ENCODE results near the gene SLC6A19. TPM values are rescaled to one million over a fixed set of nuclear protein-coding genes. Genes with fewer than 3 reads are reported as not detected.

The SLC6A19 gene
- total and polyA plus RNA-seq, 9 of the 15 experiments (the other 6 are each of a cell fraction or from before 2014, with no cell fraction given) = 0.03 to 1.6 (median 0.59) TPM

GRCh38 chr5:1168796-1169195 lies 32.6 kb upstream of the SLC6A19 start (continued):
- TF ChIP-seq, protein P1, sequence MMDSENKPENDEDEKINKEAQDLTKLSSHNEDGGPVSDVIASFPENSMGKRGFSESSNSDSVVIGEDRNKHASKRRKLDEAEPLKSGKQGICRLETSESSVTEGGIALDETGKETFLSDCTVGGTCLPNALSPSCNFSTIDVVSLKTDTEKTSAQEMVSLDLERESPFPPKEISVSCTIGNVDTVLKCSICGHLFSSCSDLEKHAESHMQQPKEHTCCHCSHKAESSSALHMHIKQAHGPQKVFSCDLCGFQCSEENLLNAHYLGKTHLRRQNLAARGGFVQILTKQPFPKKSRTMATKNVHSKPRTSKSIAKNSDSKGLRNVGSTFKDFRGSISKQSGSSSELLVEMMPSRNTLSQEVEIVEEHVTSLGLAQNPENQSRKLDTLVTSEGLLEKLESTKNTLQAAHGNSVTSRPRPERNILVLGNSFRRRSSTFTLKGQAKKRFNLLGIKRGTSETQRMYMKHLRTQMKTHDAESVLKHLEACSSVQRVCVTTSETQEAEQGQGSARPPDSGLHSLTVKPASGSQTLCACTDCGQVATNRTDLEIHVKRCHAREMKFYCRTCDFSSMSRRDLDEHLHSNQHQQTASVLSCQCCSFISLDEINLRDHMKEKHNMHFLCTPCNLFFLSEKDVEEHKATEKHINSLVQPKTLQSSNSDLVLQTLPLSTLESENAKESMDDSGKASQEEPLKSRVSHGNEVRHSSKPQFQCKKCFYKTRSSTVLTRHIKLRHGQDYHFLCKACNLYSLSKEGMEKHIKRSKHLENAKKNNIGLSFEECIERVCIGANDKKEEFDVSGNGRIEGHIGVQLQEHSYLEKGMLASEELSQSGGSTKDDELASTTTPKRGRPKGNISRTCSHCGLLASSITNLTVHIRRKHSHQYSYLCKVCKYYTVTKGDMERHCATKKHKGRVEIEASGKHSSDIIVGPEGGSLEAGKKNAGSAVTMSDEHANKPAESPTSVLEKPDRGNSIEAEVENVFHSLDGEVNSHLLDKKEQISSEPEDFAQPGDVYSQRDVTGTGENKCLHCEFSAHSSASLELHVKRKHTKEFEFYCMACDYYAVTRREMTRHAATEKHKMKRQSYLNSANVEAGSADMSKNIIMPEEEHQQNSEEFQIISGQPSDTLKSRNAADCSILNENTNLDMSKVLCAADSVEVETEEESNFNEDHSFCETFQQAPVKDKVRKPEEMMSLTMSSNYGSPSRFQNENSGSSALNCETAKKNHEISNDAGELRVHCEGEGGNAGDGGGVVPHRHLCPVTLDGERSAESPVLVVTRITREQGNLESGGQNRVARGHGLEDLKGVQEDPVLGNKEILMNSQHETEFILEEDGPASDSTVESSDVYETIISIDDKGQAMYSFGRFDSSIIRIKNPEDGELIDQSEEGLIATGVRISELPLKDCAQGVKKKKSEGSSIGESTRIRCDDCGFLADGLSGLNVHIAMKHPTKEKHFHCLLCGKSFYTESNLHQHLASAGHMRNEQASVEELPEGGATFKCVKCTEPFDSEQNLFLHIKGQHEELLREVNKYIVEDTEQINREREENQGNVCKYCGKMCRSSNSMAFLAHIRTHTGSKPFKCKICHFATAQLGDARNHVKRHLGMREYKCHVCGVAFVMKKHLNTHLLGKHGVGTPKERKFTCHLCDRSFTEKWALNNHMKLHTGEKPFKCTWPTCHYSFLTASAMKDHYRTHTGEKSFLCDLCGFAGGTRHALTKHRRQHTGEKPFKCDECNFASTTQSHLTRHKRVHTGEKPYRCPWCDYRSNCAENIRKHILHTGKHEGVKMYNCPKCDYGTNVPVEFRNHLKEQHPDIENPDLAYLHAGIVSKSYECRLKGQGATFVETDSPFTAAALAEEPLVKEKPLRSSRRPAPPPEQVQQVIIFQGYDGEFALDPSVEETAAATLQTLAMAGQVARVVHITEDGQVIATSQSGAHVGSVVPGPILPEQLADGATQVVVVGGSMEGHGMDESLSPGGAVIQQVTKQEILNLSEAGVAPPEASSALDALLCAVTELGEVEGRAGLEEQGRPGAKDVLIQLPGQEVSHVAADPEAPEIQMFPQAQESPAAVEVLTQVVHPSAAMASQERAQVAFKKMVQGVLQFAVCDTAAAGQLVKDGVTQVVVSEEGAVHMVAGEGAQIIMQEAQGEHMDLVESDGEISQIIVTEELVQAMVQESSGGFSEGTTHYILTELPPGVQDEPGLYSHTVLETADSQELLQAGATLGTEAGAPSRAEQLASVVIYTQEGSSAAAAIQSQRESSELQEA (IDR thresholded peaks at IDR 0.05; ENCODE audit: low read depth) = no peak
- TF ChIP-seq RBBP5 (IDR thresholded peaks at IDR 0.05; ENCODE audit: borderline replicate concordance, insufficient read depth, low read length, poor library complexity, severe bottlenecking) (no peak), KAT8 (IDR thresholded peaks at IDR 0.05; ENCODE audit: low read depth) (no peak), RAD21 (CRISPR knock-in tag; conservative IDR thresholded peaks at IDR 0.05 in 1 of 2, IDR thresholded peaks at IDR 0.05 in 1 of 2) (no peak), CEBPG (CRISPR knock-in tag; IDR thresholded peaks at IDR 0.05) (peak; percentile 38; the same call in 1 of the 2 replicates), CEBPG (tag; conservative IDR thresholded peaks at IDR 0.05 in 1 of 2, IDR thresholded peaks at IDR 0.05 in 1 of 2) (no peak), ZNF77 (CRISPR knock-in tag; IDR thresholded peaks at IDR 0.05) (no peak), ZNF644 (tag; IDR thresholded peaks at IDR 0.05; ENCODE audit: low read depth) (no peak), PBX2 (CRISPR knock-in tag; IDR thresholded peaks at IDR 0.05; ENCODE audit: low read depth) (no peak), PBX2 (tag; conservative IDR thresholded peaks at IDR 0.05; ENCODE audit: low read depth) (no peak), SREBF2 (CRISPR knock-in tag; IDR thresholded peaks at IDR 0.05) (no peak), XRCC4 (IDR thresholded peaks at IDR 0.05; ENCODE audit: extremely low read depth, insufficient read depth, insufficient read length) (no peak)
- TF ChIP-seq, protein P2, sequence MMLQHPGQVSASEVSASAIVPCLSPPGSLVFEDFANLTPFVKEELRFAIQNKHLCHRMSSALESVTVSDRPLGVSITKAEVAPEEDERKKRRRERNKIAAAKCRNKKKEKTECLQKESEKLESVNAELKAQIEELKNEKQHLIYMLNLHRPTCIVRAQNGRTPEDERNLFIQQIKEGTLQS (IDR thresholded peaks at IDR 0.05) = 0 out of 2 replicates have a peak, but pooled peaks have one; percentile 19
- TF ChIP-seq, protein P2 (CRISPR knock-in tag; conservative IDR thresholded peaks at IDR 0.05) = no peak

Measured in K562 (cell line).